Ovary (tissue), 9 donors: ENCODE results near the gene LEO1. TPM values are rescaled to one million over a fixed set of nuclear protein-coding genes. Genes with fewer than 3 reads are reported as not detected.

Experiments used
- DNase-seq, 5 donors: peaks; one replicate each; pipeline ENCODE4 v3.0.0-alpha.2; 2019 to 2020
- H3K27ac ChIP-seq, 2 donors: fragments of 200-600 bp; one replicate each; pipeline versions ENCODE4 v1.5.1 to v1.8.0; 2019 to 2022
- H3K27me3 ChIP-seq: fragments of 200-600 bp; one replicate; pipeline ENCODE4 v1.8.0; 2022
- H3K36me3 ChIP-seq: fragments of 200-600 bp; sonication (generic); one replicate; pipeline ENCODE4 v1.5.1; 2019
- H3K4me1 ChIP-seq: one replicate; pipeline ENCODE4 v1.8.1; 2013; ENCODE audit warnings: mild to moderate bottlenecking, moderate library complexity; ENCODE audit not compliant: insufficient read depth
- H3K4me3 ChIP-seq: fragments of 200-600 bp; sonication (generic); one replicate; pipeline ENCODE4 v1.5.1; 2017
- H3K9me3 ChIP-seq, 2 donors: fragments of 200-600 bp in 1 of 2; sonication (generic) in 1 of 2; one replicate each; pipeline versions ENCODE4 v1.5.1 to v1.8.1; 2013 to 2019; ENCODE audit warnings: mild to moderate bottlenecking in 1 of 2, moderate library complexity in 1 of 2
- EP300 ChIP-seq: sonication (generic); formaldehyde crosslinking; IDR thresholded peaks from one replicate; pipeline ENCODE4 v1.6.1; 2017; ENCODE audit warnings: antibody characterized with exemption
- POLR2A ChIP-seq: fragments of 450-650 bp; IDR thresholded peaks from one replicate; pipeline ENCODE4 v1.6.1; 2017; ENCODE audit warnings: antibody characterized with exemption, mild to moderate bottlenecking, moderate library complexity
- WGBS, 3 donors: extraction: QIAGEN DNeasy Blood & Tissue Kit in 1 of 3; methylation state at CpG; one replicate each; pipeline versions ENCODE4 v1.1.5 to v1.1.7; 2013 to 2017; 5-methylcytosine and 5-hydroxymethylcytosine counted together
- intact Hi-C, 4 donors: fragments of 100-400 bp; cut with DNase I; formaldehyde crosslinking; loops; one replicate each; pipeline versions ENCODE4 v1.11.0 to v1.15.1; 2022 to 2023
- polyA plus RNA-seq, 2 donors: library from polyadenylated mRNA; stranded (reverse); fragments of 200-250 nt in 1 of 2; fragments of 350-450 nt in 1 of 2; fragmentation: Illumina TruSeq in 1 of 2; extraction: RNeasy Lipid Tissue Mini Kit (QIAGEN cat#74804) in 1 of 2; gene quantifications; one replicate each; pipeline ENCODE4 v1.2.3, GENCODE V29; 2013 to 2014
- total RNA-seq, 7 donors: library from RNA; depleted of rRNA in 2 of 7; stranded (reverse); fragments of >200 nt in 2 of 7; fragmentation: NEBNext Ultra II Directional in 3 of 7; extraction: Animal tissue kit (Norgen Biotek cat#: 25700) in 3 of 7; gene quantifications; one replicate each; pipeline versions ENCODE4 v1.1.0 to v1.2.4, GENCODE V29; 2016 to 2023
- TF ChIP-seq, protein P1 (sequence below), 3 donors: fragments of 450-650 bp in 2 of 3; fragments of 200-600 bp in 1 of 3; IDR thresholded peaks; one replicate each; pipeline versions ENCODE4 v1.5.1 to v1.8.0; 2016 to 2022; ENCODE audit warnings: antibody characterized with exemption in 3 of 3, mild to moderate bottlenecking in 1 of 3
- donor health status: DM: no; HTN: no; CAD: no; lungs with moderate emphysema.
- donor health status: DM: no; HTN: no; CAD: no.
- donor health status: Bipolar disorder and iron deficiency.
- donor health status: DM: yes; HTN: yes; CAD: no.
- donor health status: DM: no; HTN: no; CAD: no.
- donor health status: DM: yes; HTN: yes; CAD: no.

The LEO1 gene
- total and polyA plus RNA-seq, 9 donors, result 6.8 to 22.5 (median 9.6) TPM

- Histone ChIP-seq H3K27me3 (no peaks in the 10 kb centered on the region), H3K36me3 (no peaks in the 10 kb centered on the region), H3K9me3 (no peaks in the 10 kb centered on the region), H3K27ac (peak overlapping the region; percentile 81 to 92), H3K4me3 (peak overlapping the region; percentile 84), H3K4me1 (peaks cover 6% of the 10 kb centered on the region)
- peak; percentile 82 to 88 (median 87) for DNase-seq
- intact Hi-C loops, result loop anchor here in 2 of 4 donors (5.0 kb wide), 1 partner anchor 47 kb away; the partner anchor contains the start of gene LEO1 (in 2 of the 2)
- 0 to 1% (median 0%) methylated on average over 22 to 100 of the region's 100 CpGs for WGBS, 3 donors
- TF ChIP-seq, protein P1, sequence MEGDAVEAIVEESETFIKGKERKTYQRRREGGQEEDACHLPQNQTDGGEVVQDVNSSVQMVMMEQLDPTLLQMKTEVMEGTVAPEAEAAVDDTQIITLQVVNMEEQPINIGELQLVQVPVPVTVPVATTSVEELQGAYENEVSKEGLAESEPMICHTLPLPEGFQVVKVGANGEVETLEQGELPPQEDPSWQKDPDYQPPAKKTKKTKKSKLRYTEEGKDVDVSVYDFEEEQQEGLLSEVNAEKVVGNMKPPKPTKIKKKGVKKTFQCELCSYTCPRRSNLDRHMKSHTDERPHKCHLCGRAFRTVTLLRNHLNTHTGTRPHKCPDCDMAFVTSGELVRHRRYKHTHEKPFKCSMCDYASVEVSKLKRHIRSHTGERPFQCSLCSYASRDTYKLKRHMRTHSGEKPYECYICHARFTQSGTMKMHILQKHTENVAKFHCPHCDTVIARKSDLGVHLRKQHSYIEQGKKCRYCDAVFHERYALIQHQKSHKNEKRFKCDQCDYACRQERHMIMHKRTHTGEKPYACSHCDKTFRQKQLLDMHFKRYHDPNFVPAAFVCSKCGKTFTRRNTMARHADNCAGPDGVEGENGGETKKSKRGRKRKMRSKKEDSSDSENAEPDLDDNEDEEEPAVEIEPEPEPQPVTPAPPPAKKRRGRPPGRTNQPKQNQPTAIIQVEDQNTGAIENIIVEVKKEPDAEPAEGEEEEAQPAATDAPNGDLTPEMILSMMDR (IDR thresholded peaks at IDR 0.05), result no peak
- TF ChIP-seq EP300 (no peak), POLR2A (peak; percentile 57)
These were observed 48.0 kb upstream of the LEO1 start for GRCh38 chr15:52019394-52020220.

DNA sequence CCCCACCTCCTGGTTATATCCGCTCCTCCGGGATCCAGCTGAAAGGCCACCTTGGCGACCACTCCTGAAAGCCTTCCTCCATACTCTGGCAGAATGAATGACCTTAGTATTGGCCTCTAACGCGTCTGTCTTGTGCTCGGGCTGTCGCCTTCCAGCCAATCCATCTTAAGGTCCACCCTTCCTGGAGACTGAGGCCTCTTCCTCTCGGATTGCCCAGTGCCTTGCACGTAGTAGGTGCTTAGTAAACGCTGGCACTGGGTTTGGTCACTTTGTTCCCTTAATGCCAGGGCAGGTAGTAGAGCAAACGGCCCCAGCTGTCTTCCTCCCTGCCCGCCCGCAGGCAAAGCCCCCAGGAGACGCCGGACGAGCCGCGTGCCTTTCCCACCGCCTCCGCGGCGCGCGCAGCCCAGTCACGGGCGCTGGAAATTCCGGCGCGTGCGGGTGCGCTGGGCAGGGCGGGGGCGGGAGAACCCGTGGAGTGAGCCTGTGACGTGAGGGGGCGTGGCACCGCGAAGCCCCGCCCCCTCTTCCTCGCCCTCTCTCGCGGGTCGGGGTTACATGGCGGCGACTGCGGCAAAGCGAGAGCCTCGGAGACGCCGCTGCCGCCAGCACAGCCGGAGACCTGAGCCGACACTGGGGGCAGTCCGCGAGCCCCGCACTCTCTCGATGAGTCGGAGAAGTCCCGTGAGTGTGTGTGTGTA, 47.3 kb upstream of the LEO1 start, which contains the start of gene MAPK6:
MAPK6 (plus strand) TSS at position 527 of the 701 bp plus-strand sequence. CDS start 27,242 bp downstream, outside the sequence.
- WGBS, 3 donors, result 2 to 6% (median 4%) methylated on average over 29 to 59 of the region's 59 CpGs
- Histone ChIP-seq H3K4me3 (peak within 1 kb of the TSS; percentile 84), H3K36me3 (no peaks in the 10 kb centered on the region), H3K27me3 (no peaks in the 10 kb centered on the region), H3K9me3 (no peaks in the 10 kb centered on the region), H3K4me1 (peaks cover 6% of the 10 kb centered on the region), H3K27ac (peak within 1 kb of the TSS; percentile 81 to 92)
- intact Hi-C loops, result loop anchor here in 2 of 4 donors (5.0 kb wide), 1 partner anchor 47 kb away; the partner anchor contains the start of gene LEO1 (in 2 of the 2)
- peak; percentile 92 to 98 (median 95) for DNase-seq
- TF ChIP-seq, protein P1 (IDR thresholded peaks at IDR 0.05), result no peak
- peak; percentile 72 for TF ChIP-seq EP300
- TF ChIP-seq POLR2A, result peak; percentile 93

DNA sequence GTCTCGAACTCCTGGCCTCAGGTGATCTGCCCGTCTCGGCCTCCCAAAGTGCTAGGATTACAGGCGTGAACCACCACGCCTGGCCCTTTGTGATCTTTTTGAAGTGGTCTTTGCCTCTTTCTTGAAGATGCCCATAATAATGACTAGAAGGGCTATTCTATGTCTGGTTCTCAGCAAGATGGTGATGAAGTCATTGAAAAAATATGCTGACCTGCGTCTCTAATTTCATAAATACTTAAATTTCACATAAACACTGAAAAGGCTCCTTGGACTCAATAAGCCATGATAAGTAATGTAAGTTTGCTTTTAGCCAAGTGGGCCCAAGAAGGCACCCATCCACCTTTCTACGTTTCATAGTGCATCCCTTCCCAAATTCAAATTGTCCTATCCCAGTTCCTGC, 46.7 kb upstream of the LEO1 start:
- no peaks in the 10 kb centered on the region for H3K36me3 ChIP-seq
- no peak for TF ChIP-seq POLR2A
- TF ChIP-seq EP300, result no peak
- TF ChIP-seq, protein P1 (IDR thresholded peaks at IDR 0.05), result no peak
- DNase-seq, result no peak
- no peak overlapping the region for H3K4me3 ChIP-seq
- intact Hi-C loops, result loop anchor here in 2 of 4 donors (5.0 kb wide), 1 partner anchor 46 kb away; the partner anchor contains the start of gene LEO1 (in 2 of the 2)
- 83 to 88% (median 86%) methylated on average over 7 of the region's 7 CpGs for WGBS, 3 donors
- no peaks in the 10 kb centered on the region for H3K27me3 ChIP-seq
- peak overlapping the region in 1 of 2 donors; percentile 92 for H3K27ac ChIP-seq
- H3K9me3 ChIP-seq, result no peaks in the 10 kb centered on the region
- peaks cover 6% of the 10 kb centered on the region for H3K4me1 ChIP-seq

DNA sequence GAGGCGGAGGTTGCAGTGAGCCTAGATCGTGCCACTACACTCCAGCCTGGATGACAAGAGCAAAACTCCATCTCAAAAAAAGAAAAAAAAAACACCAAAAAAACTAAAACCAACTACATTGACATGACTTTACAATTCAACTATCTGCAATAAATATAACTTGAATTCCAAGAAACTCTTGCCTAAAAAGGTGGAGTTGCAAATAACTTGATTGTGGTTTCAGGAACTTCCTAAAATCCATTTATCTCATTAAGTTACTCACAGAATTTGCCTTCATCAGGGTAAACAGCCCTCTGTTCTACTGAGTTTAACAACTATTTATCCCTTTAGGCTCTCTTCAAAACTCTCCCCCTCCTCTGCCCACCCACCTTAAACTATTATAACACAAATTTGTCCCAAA, 44.7 kb upstream of the LEO1 start:
- H3K4me3 ChIP-seq, result no peak overlapping the region
- no peaks in the 10 kb centered on the region for H3K27me3 ChIP-seq
- no peak overlapping the region for H3K27ac ChIP-seq
- DNase-seq, result no peak
- H3K36me3 ChIP-seq, result no peaks in the 10 kb centered on the region
- intact Hi-C loops, result loop anchor here in 2 of 4 donors (5.0 kb wide), 1 partner anchor 44 kb away; the partner anchor contains the start of gene LEO1 (in 2 of the 2)
- H3K9me3 ChIP-seq, result no peaks in the 10 kb centered on the region
- H3K4me1 ChIP-seq, result peaks cover 3% of the 10 kb centered on the region
- 97 to 98% (median 97%) methylated on average over 2 of the region's 2 CpGs for WGBS, 3 donors
- TF ChIP-seq EP300 (no peak), POLR2A (no peak)
- TF ChIP-seq, protein P1 (IDR thresholded peaks at IDR 0.05), result no peak
